HG02884 (cell line): ENCODE measurements around the gene AMPH.

Experiments used
- ATAC-seq: cut with Tn5 transposase; IDR thresholded peaks from one replicate; pipeline ENCODE4 v1.9.1; 2021; ENCODE audit warnings: mild to moderate bottlenecking, moderate library complexity; ENCODE audit not compliant: unreplicated experiment

AMPH gene

GRCh38 chr7:38548605-38549004 is 82.6 kb downstream of the AMPH start:
- no peak for ATAC-seq

GRCh38 chr7:38546763-38547162 is 84.4 kb downstream of the AMPH start:
- no peak for ATAC-seq

GRCh38 chr7:38545977-38546376 is 85.2 kb downstream of the AMPH start:
- ATAC-seq: no peak

GRCh38 chr7:38542156-38542555 is 89.0 kb downstream of the AMPH start:
- no peak for ATAC-seq

- ATAC-seq: no peak
Measured at GRCh38 chr7:38541440-38541839, 89.7 kb downstream of the AMPH start.

- no peak for ATAC-seq
Measured at GRCh38 chr7:38539477-38540081, 91.6 kb downstream of the AMPH start.

- no peak for ATAC-seq
Measured at GRCh38 chr7:38535073-38535472, 96.1 kb downstream of the AMPH start.

- ATAC-seq: no peak
Measured at GRCh38 chr7:38525857-38526256, 105.3 kb downstream of the AMPH start.

- no peak for ATAC-seq
Measured at GRCh38 chr7:38524786-38525185, 106.4 kb downstream of the AMPH start.

GRCh38 chr7:38520741-38521140 is 110.4 kb downstream of the AMPH start:
- ATAC-seq: no peak

GRCh38 chr7:38518541-38518940 is 112.6 kb downstream of the AMPH start:
- no peak for ATAC-seq

- no peak for ATAC-seq
Measured at GRCh38 chr7:38512704-38513103, 118.5 kb downstream of the AMPH start.

- no peak for ATAC-seq
Measured at GRCh38 chr7:38512291-38512690, 118.9 kb downstream of the AMPH start.

GRCh38 chr7:38507384-38507783 is 123.8 kb downstream of the AMPH start:
- ATAC-seq: no peak

GRCh38 chr7:38506756-38507155 is 124.4 kb downstream of the AMPH start:
- no peak for ATAC-seq

- no peak for ATAC-seq
Measured at GRCh38 chr7:38506004-38506403, 125.2 kb downstream of the AMPH start.

GRCh38 chr7:38504684-38505083 is 126.5 kb downstream of the AMPH start:
- ATAC-seq: no peak

GRCh38 chr7:38502848-38503247 is 128.3 kb downstream of the AMPH start:
- no peak for ATAC-seq

- ATAC-seq: no peak
Measured at GRCh38 chr7:38502289-38502688, 128.9 kb downstream of the AMPH start.

GRCh38 chr7:38492010-38492409 is 139.2 kb downstream of the AMPH start:
- no peak for ATAC-seq

GRCh38 chr7:38482521-38482920 is 148.7 kb downstream of the AMPH start:
- ATAC-seq: no peak

GRCh38 chr7:38481401-38481800 is 149.8 kb downstream of the AMPH start:
- no peak for ATAC-seq

GRCh38 chr7:38478404-38478803 is 152.8 kb downstream of the AMPH start:
- ATAC-seq: no peak
